Medulla oblongata (tissue), 1 donor: ENCODE measurements around the gene PTGIR.
"Not testable (repeated sequence)": the region's sequence is repeated elsewhere in the genome, so short reads cannot be mapped to it uniquely, and the experiment has no call there.

Experiments used
- DNase-seq: peaks from one replicate; pipeline ENCODE4 v3.0.0-alpha.2; 2015; ENCODE audit errors: extremely low spot score

PTGIR gene

GRCh38 chr19:46639358-46640182, 14.7 kb upstream of the PTGIR start:
- DNase-seq = peak; percentile 54

- DNase-seq = no peak
Observed at GRCh38 chr19:46637224-46637623, 12.3 kb upstream of the PTGIR start.

- DNase-seq = no peak
Observed at GRCh38 chr19:46635920-46636761, 11.3 kb upstream of the PTGIR start, which contains the start of gene GNG8. Gene GNG8, minus strand, starts transcription at chr19:46636202. Its CDS starts 1,520 bp downstream, at chr19:46634682.

GRCh38 chr19:46634656-46635218, 9.8 kb upstream of the PTGIR start:
- no peak for DNase-seq

GRCh38 chr19:46634045-46634655, 9.3 kb upstream of the PTGIR start:
- peak; percentile 67 for DNase-seq

GRCh38 chr19:46633130-46633529, 8.2 kb upstream of the PTGIR start:
- no peak for DNase-seq

- no peak for DNase-seq
Observed at GRCh38 chr19:46631481-46631880, 6.6 kb upstream of the PTGIR start.

GRCh38 chr19:46630586-46631205, 5.8 kb upstream of the PTGIR start:
- DNase-seq = no peak

- DNase-seq = no peak
Observed at GRCh38 chr19:46629546-46630025, 4.7 kb upstream of the PTGIR start.

GRCh38 chr19:46628970-46629369, 4.1 kb upstream of the PTGIR start:
- DNase-seq = not testable (repeated sequence)

GRCh38 chr19:46626446-46626845, 1.6 kb upstream of the PTGIR start:
- DNase-seq = no peak

GRCh38 chr19:46625731-46626130, 842 bp upstream of the PTGIR start:
- no peak for DNase-seq

GRCh38 chr19:46623915-46624502, 880 bp downstream of the PTGIR start:
- no peak for DNase-seq

- no peak for DNase-seq
Observed at GRCh38 chr19:46622118-46622446, 2.8 kb downstream of the PTGIR start.

- no peak for DNase-seq
Observed at GRCh38 chr19:46621191-46622117, 3.4 kb downstream of the PTGIR start.

GRCh38 chr19:46620716-46621115, 4.2 kb downstream of the PTGIR start:
- no peak for DNase-seq

GRCh38 chr19:46620267-46620666, 4.6 kb downstream of the PTGIR start:
- no peak for DNase-seq

GRCh38 chr19:46618670-46619231, 6.1 kb downstream of the PTGIR start:
- DNase-seq = no peak

GRCh38 chr19:46617601-46618000, 7.3 kb downstream of the PTGIR start:
- DNase-seq = no peak
